GM10248 (cell line): ENCODE measurements around the gene TNFAIP8.

Experiments
- CTCF ChIA-PET: fragments of 300-600 bp; sonication (Branson Sonifier 250); formaldehyde crosslinking; extraction: SDS; loops from one replicate; lab custom pipeline; 2021; ENCODE audit warnings: antibody characterized with exemption; lab: Yijun Ruan, JAX
- POLR2A ChIA-PET: fragments of 350-650 bp; sonication (Branson Sonifier 250); formaldehyde crosslinking; extraction: SDS; loops from one replicate; lab custom pipeline; 2020; ENCODE audit warnings: antibody characterized with exemption; lab: Yijun Ruan, JAX
- DNase-seq: peaks from one replicate; pipeline ENCODE4 v3.0.0; 2012; ENCODE audit errors: extremely low spot score
- CTCF ChIP-seq: IDR thresholded peaks from 2 replicates; pipeline ENCODE4 v1.5.1; 2012; ENCODE audit warnings: mild to moderate bottlenecking, low read depth; ENCODE audit errors: extremely low read depth, missing control alignments, control extremely low read depth

TNFAIP8 gene

GRCh38 chr5:119355685-119356611, at the start of gene TNFAIP8:
Gene TNFAIP8 (plus strand): TSS chr5:119356019. CDS start chr5:119356091, 72 bp downstream.
- TF ChIP-seq CTCF = no peak
- DNase-seq = peak; percentile 81
- POLR2A ChIA-PET = interaction anchor here (0.6 kb wide), 1 partner anchor 25 kb away, joined by 3 read pairs; no protein-coding TSS in a partner anchor
- CTCF ChIA-PET = interaction anchor here (0.7 to 14.9 kb wide), 12 partner anchors 10 to 368 kb away, joined by 3 to 159 read pairs (median 4); partner anchors contain the start of gene DTWD2

- CTCF ChIA-PET = interaction anchor here (2.0 to 4.9 kb wide), 2 partner anchors 8 to 105 kb away, joined by 7 to 25 read pairs; no protein-coding TSS in a partner anchor
- POLR2A ChIA-PET = no interaction called here
- TF ChIP-seq CTCF = no peak
Observed at GRCh38 chr5:119307170-119307569, 48.6 kb upstream of the TNFAIP8 start.

GRCh38 chr5:119309326-119309725, 46.5 kb upstream of the TNFAIP8 start:
- no peak for TF ChIP-seq CTCF
- no peak for DNase-seq
- ChIA-PET CTCF (interaction anchor here (10.5 kb wide), 1 partner anchor 25 kb away, joined by 191 read pairs; no protein-coding TSS in a partner anchor), POLR2A (no interaction called here)

More at GRCh38 chr5:119307170-119307569, 48.6 kb upstream of the TNFAIP8 start:
- DNase-seq = no peak

GRCh38 chr5:119311688-119312087, 44.1 kb upstream of the TNFAIP8 start:
- no peak for TF ChIP-seq CTCF
- ChIA-PET CTCF (interaction anchor here (1.2 to 10.5 kb wide), 9 partner anchors 8 to 323 kb away, joined by 3 to 191 read pairs (median 8); partner anchors contain the start of gene DTWD2), POLR2A (no interaction called here)
- DNase-seq = no peak

GRCh38 chr5:119312403-119312802, 43.4 kb upstream of the TNFAIP8 start:
- ChIA-PET POLR2A (no interaction called here), CTCF (interaction anchor here (1.0 to 10.5 kb wide), 10 partner anchors 10 to 324 kb away, joined by 3 to 191 read pairs (median 8); partner anchors contain the start of gene DTWD2)
- no peak for DNase-seq
- TF ChIP-seq CTCF = peak; percentile 10

- POLR2A ChIA-PET = no interaction called here
- TF ChIP-seq CTCF = no peak
- no peak for DNase-seq
- CTCF ChIA-PET = interaction anchor here (1.0 to 10.5 kb wide), 11 partner anchors 11 to 325 kb away, joined by 3 to 191 read pairs (median 8); partner anchors contain the start of gene DTWD2
Observed at GRCh38 chr5:119313197-119313596, 42.6 kb upstream of the TNFAIP8 start.
